ENCODE results near the gene CARHSP1.

Gene CARHSP1

DNA sequence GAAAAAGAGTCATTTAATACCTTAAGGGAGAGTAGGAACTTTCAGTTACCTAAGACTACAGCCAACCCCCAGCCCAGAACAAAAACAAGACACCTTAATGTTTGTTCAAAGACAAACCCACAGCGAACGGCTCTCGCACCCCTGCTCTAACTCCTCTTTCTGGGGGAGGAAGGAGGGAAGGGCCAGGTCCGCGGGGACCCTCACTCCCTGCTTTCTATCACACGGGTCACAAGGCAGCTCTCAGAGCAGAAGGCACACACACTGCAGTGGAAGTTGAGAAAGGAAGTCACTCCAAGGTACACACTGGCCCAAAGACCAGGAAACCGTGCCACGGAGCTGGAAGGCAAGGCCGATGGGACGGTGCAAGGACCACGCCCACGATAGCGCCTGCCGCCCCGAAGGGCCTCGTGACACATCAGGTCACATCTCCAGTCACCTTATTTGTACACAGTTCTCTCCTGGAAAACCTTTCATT lies 23.3 kb upstream of the CARHSP1 start:
- no peaks in the 10 kb centered on the region for H3K79me1 ChIP-seq (ENCODE audit: low read length)
- no peak overlapping the region for H2BK15ac ChIP-seq (replicated peaks; ENCODE audit: low read depth)
- H4K5ac ChIP-seq (ENCODE audit: low read length): no peak overlapping the region
- no peaks in the 10 kb centered on the region for H3K27me3 ChIP-seq (ENCODE audit: insufficient read depth, low read length, poor library complexity)
- no peak overlapping the region for H3K4me3 ChIP-seq (ENCODE audit: low read length)
- no CpG with 5 or more reads among the region's 16 CpGs for WGBS (ENCODE audit: extremely low coverage, insufficient coverage, low lambda C conversion rate)
- no peak for DNase-seq
- H3K4me2 ChIP-seq (ENCODE audit: low read length): no peak overlapping the region
- peaks cover 39% of the 10 kb centered on the region for H3K36me3 ChIP-seq (ENCODE audit: control insufficient read depth, insufficient read depth, low read length)
- H3K9ac ChIP-seq (ENCODE audit: low read length): no peak overlapping the region
- no peak overlapping the region for H3K18ac ChIP-seq (ENCODE audit: low read length)
- no peak overlapping the region for H2BK120ac ChIP-seq (ENCODE audit: low read depth, low read length)
- no peak overlapping the region for H2BK5ac ChIP-seq (ENCODE audit: low read length)
- no peak overlapping the region for H3K56ac ChIP-seq (ENCODE audit: low read length)
- H2AK5ac ChIP-seq (ENCODE audit: low read length): no peak overlapping the region
- no peak overlapping the region for H4K8ac ChIP-seq (ENCODE audit: low read depth, low read length)
- H3K23ac ChIP-seq (ENCODE audit: low read length): no peak overlapping the region
- no peaks in the 10 kb centered on the region for H3K4me1 ChIP-seq (ENCODE audit: control insufficient read depth, low read depth, low read length)
- H3K4ac ChIP-seq (ENCODE audit: low read depth, low read length): no peak overlapping the region
- no peak overlapping the region for H3K27ac ChIP-seq (ENCODE audit: low read depth, low read length)
- H3K79me2 ChIP-seq (ENCODE audit: control insufficient read depth, insufficient read depth, low read length): no peaks in the 10 kb centered on the region

- Histone ChIP-seq H4K5ac (ENCODE audit: low read length) (no peak overlapping the region), H2AK5ac (ENCODE audit: low read length) (no peak overlapping the region), H2BK120ac (ENCODE audit: low read depth, low read length) (no peak overlapping the region), H3K79me2 (ENCODE audit: control insufficient read depth, insufficient read depth, low read length) (no peaks in the 10 kb centered on the region), H3K36me3 (ENCODE audit: control insufficient read depth, insufficient read depth, low read length) (peaks cover 30% of the 10 kb centered on the region), H3K4me3 (ENCODE audit: low read length) (no peak overlapping the region), H2BK15ac (replicated peaks; ENCODE audit: low read depth) (no peak overlapping the region), H3K9ac (ENCODE audit: low read length) (no peak overlapping the region), H2BK5ac (ENCODE audit: low read length) (no peak overlapping the region), H3K4ac (ENCODE audit: low read depth, low read length) (no peak overlapping the region), H3K4me1 (ENCODE audit: control insufficient read depth, low read depth, low read length) (no peaks in the 10 kb centered on the region), H3K56ac (ENCODE audit: low read length) (no peak overlapping the region), H3K18ac (ENCODE audit: low read length) (no peak overlapping the region), H3K27ac (ENCODE audit: low read depth, low read length) (no peak overlapping the region), H4K8ac (ENCODE audit: low read depth, low read length) (no peak overlapping the region), H3K79me1 (ENCODE audit: low read length) (no peaks in the 10 kb centered on the region), H3K4me2 (ENCODE audit: low read length) (no peak overlapping the region), H3K27me3 (ENCODE audit: insufficient read depth, low read length, poor library complexity) (no peaks in the 10 kb centered on the region), H3K23ac (ENCODE audit: low read length) (no peak overlapping the region)
- no peak for DNase-seq
- WGBS (ENCODE audit: extremely low coverage, insufficient coverage, low lambda C conversion rate): no CpG with 5 or more reads among the region's 5 CpGs
Measured at GRCh38 chr16:8890549-8890921, 21.7 kb upstream of the CARHSP1 start.

DNA sequence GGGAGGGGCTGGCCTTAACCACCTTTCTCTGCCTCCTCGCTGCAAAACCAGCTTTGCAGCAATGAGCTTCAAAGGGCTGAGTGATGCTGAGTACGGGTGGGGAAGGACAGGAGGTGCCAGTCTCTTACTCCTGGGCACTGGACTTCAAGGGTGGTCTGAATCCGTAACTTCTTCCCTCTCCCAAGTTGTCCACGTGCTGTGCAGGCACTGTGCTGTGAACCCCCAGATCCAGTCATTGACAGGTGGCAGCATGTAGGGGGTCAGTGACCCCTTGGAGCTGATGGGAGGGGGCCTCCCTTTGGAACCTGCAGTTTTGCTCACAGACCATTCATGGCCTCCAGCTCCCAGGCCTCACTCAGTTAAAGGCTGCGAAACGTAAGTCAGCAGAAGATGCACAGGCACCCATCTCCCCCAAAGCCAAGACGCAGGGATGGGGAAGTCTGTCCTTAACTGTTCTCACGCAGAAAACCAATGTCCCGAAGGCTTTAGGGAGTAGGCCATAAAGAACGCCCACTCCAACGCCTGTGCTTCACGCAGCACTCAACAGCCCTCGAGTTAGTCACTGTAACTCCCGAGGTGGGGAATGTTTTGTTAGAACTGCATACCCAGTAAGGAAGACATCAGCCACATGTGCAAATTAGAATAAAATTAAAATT lies 21.2 kb upstream of the CARHSP1 start:
- Histone ChIP-seq H2BK5ac (ENCODE audit: low read length) (no peak overlapping the region), H2AK5ac (ENCODE audit: low read length) (no peak overlapping the region), H3K23ac (ENCODE audit: low read length) (no peak overlapping the region), H3K36me3 (ENCODE audit: control insufficient read depth, insufficient read depth, low read length) (peaks cover 26% of the 10 kb centered on the region), H3K4me1 (ENCODE audit: control insufficient read depth, low read depth, low read length) (no peaks in the 10 kb centered on the region), H3K79me1 (ENCODE audit: low read length) (no peaks in the 10 kb centered on the region), H4K5ac (ENCODE audit: low read length) (no peak overlapping the region), H3K4me3 (ENCODE audit: low read length) (no peak overlapping the region), H3K27me3 (ENCODE audit: insufficient read depth, low read length, poor library complexity) (no peaks in the 10 kb centered on the region), H3K18ac (ENCODE audit: low read length) (no peak overlapping the region), H3K79me2 (ENCODE audit: control insufficient read depth, insufficient read depth, low read length) (no peaks in the 10 kb centered on the region), H3K4me2 (ENCODE audit: low read length) (no peak overlapping the region), H2BK120ac (ENCODE audit: low read depth, low read length) (no peak overlapping the region), H3K27ac (ENCODE audit: low read depth, low read length) (no peak overlapping the region), H3K56ac (ENCODE audit: low read length) (no peak overlapping the region), H2BK15ac (replicated peaks; ENCODE audit: low read depth) (no peak overlapping the region), H3K4ac (ENCODE audit: low read depth, low read length) (no peak overlapping the region), H4K8ac (ENCODE audit: low read depth, low read length) (no peak overlapping the region), H3K9ac (ENCODE audit: low read length) (no peak overlapping the region)
- no peak for DNase-seq
- no CpG with 5 or more reads among the region's 14 CpGs for WGBS (ENCODE audit: extremely low coverage, insufficient coverage, low lambda C conversion rate)

DNA sequence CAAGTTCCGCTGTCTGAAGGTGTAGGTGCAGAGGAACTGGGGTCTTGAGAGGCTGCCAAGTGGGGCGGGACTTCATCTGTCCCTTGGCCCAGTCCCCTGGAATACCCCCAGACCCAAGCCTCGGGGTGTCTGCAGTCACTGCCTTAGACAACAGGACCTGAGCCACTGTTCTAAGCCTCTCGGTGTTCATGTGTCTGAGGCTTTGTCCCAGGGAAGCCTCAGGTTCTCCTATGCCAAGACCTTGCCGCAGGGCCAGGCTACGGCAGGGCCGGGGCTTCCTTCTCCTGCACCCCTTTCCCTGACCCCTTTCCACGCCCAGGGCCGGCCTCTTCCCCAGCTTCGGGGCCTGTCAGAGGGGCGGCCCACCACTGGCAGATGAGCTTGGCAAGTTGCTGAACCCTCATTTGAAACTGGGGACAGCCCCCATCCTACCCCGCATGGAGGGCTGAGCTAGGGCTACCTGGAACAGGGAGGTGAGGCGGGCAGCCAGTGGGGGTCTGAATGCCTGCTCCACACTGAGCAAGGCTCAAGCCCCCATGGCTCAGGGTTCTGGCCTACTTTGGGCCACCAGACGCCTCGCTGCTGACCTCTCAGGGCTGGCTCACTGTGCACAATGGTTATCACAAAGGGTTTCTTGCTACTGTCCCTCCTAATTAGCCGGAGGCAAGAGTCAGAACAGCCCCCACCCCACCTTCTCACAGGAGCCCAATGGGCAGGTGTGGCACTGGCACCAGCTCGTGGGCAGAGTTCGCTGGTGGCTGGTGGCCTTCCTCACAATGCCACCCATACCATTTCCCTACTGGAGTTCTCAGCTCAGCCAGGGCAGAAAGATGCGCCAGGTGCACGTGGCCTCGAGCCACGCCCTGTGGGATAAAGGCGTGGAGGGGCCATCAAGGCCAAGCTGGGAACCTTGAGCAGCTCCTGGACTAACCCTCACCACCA lies 20.4 kb upstream of the CARHSP1 start:
- Histone ChIP-seq H3K18ac (ENCODE audit: low read length) (no peak overlapping the region), H3K23ac (ENCODE audit: low read length) (no peak overlapping the region), H3K4me1 (ENCODE audit: control insufficient read depth, low read depth, low read length) (no peaks in the 10 kb centered on the region), H3K4ac (ENCODE audit: low read depth, low read length) (no peak overlapping the region), H3K27me3 (ENCODE audit: insufficient read depth, low read length, poor library complexity) (no peaks in the 10 kb centered on the region), H4K8ac (ENCODE audit: low read depth, low read length) (no peak overlapping the region), H2AK5ac (ENCODE audit: low read length) (no peak overlapping the region), H3K56ac (ENCODE audit: low read length) (no peak overlapping the region), H3K4me3 (ENCODE audit: low read length) (no peak overlapping the region), H3K79me1 (ENCODE audit: low read length) (no peaks in the 10 kb centered on the region), H3K27ac (ENCODE audit: low read depth, low read length) (no peak overlapping the region), H3K36me3 (ENCODE audit: control insufficient read depth, insufficient read depth, low read length) (peaks cover 19% of the 10 kb centered on the region), H3K79me2 (ENCODE audit: control insufficient read depth, insufficient read depth, low read length) (no peaks in the 10 kb centered on the region), H3K9ac (ENCODE audit: low read length) (no peak overlapping the region), H4K5ac (ENCODE audit: low read length) (no peak overlapping the region), H3K4me2 (ENCODE audit: low read length) (no peak overlapping the region), H2BK15ac (replicated peaks; ENCODE audit: low read depth) (no peak overlapping the region), H2BK120ac (ENCODE audit: low read depth, low read length) (no peak overlapping the region), H2BK5ac (ENCODE audit: low read length) (no peak overlapping the region)
- no peak for DNase-seq
- WGBS (ENCODE audit: extremely low coverage, insufficient coverage, low lambda C conversion rate): no CpG with 5 or more reads among the region's 23 CpGs

DNA sequence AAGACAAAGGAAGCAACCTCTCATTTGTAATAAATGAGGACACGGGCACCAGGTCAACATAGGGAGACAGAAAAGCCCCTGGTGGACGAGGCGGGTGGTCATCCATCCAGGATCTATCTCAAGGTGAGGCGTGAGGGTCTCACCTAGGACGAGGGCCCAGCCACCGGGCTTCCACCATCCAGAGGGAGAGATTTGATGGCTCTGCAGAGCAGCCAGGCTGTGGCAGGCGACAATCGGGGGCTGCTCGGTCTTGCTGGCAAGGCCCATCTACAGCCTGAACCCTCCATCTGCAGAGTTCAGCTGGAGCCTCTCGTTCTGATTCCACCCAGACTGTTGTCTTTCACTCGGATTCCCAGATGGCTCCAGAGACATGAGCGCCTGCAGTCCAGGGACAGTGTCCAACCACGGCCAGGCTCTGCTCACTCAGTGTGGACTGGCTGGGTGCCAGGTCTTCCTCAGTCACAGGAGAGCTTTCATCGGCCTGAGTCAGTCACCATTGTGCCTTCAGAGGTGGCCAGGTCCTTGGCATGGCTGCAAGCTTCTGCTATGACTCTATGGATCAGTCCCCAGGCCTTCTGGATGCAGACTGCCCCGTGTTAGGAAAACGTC lies 19.2 kb upstream of the CARHSP1 start:
- no peak overlapping the region for H3K4me2 ChIP-seq (ENCODE audit: low read length)
- no peak overlapping the region for H3K23ac ChIP-seq (ENCODE audit: low read length)
- H4K5ac ChIP-seq (ENCODE audit: low read length): no peak overlapping the region
- H3K4me1 ChIP-seq (ENCODE audit: control insufficient read depth, low read depth, low read length): no peaks in the 10 kb centered on the region
- H3K27me3 ChIP-seq (ENCODE audit: insufficient read depth, low read length, poor library complexity): no peaks in the 10 kb centered on the region
- no peak overlapping the region for H3K18ac ChIP-seq (ENCODE audit: low read length)
- no peaks in the 10 kb centered on the region for H3K79me2 ChIP-seq (ENCODE audit: control insufficient read depth, insufficient read depth, low read length)
- H3K4ac ChIP-seq (ENCODE audit: low read depth, low read length): no peak overlapping the region
- no peak overlapping the region for H3K56ac ChIP-seq (ENCODE audit: low read length)
- no CpG with 5 or more reads among the region's 16 CpGs for WGBS (ENCODE audit: extremely low coverage, insufficient coverage, low lambda C conversion rate)
- H3K4me3 ChIP-seq (ENCODE audit: low read length): no peak overlapping the region
- no peak for DNase-seq
- H2BK15ac ChIP-seq (replicated peaks; ENCODE audit: low read depth): no peak overlapping the region
- H2BK5ac ChIP-seq (ENCODE audit: low read length): no peak overlapping the region
- peaks cover 11% of the 10 kb centered on the region for H3K36me3 ChIP-seq (ENCODE audit: control insufficient read depth, insufficient read depth, low read length)
- H2BK120ac ChIP-seq (ENCODE audit: low read depth, low read length): no peak overlapping the region
- no peak overlapping the region for H3K9ac ChIP-seq (ENCODE audit: low read length)
- H2AK5ac ChIP-seq (ENCODE audit: low read length): no peak overlapping the region
- no peak overlapping the region for H3K27ac ChIP-seq (ENCODE audit: low read depth, low read length)
- no peak overlapping the region for H4K8ac ChIP-seq (ENCODE audit: low read depth, low read length)
- H3K79me1 ChIP-seq (ENCODE audit: low read length): no peaks in the 10 kb centered on the region

Measured in mesendoderm (in vitro differentiated cells).